Neuronal stem cell (in vitro differentiated cells): ENCODE results near the gene FSHR.

Experiments used
- DNase-seq: peaks from one replicate; pipeline ENCODE4 v3.0.0-alpha.2; 2013; ENCODE audit warnings: low spot score
- H2AFZ ChIP-seq: one replicate; pipeline ENCODE4 v1.6.1; 2013; ENCODE audit warnings: mild to moderate bottlenecking, low read length, inconsistent platforms
- H2AK5ac ChIP-seq: 2 replicates; pipeline ENCODE4 v1.6.1; 2013; ENCODE audit warnings: low read depth, mild to moderate bottlenecking, inconsistent platforms, low read length, moderate library complexity, mixed read lengths
- H2BK120ac ChIP-seq: 2 replicates; pipeline ENCODE4 v1.6.1; 2013; ENCODE audit warnings: low read depth, mild to moderate bottlenecking, inconsistent platforms, low read length, moderate library complexity, mixed read lengths
- H2BK12ac ChIP-seq: one replicate; pipeline ENCODE4 v1.6.1; 2013; ENCODE audit warnings: low read length, inconsistent platforms
- H2BK15ac ChIP-seq: 2 replicates; pipeline ENCODE4 v1.6.1; 2013; ENCODE audit warnings: mild to moderate bottlenecking, low read length, inconsistent platforms, mixed read lengths
- H2BK5ac ChIP-seq: one replicate; pipeline ENCODE4 v1.6.1; 2013; ENCODE audit warnings: inconsistent platforms, mild to moderate bottlenecking, low read length, moderate library complexity
- H3K14ac ChIP-seq: one replicate; pipeline ENCODE4 v1.6.1; 2013; ENCODE audit warnings: low read length, inconsistent platforms
- H3K18ac ChIP-seq: 2 replicates; pipeline ENCODE4 v1.6.1; 2013; ENCODE audit warnings: low read length, inconsistent platforms
- H3K23ac ChIP-seq: 2 replicates; pipeline ENCODE4 v1.6.1; 2013; ENCODE audit warnings: low read depth, mild to moderate bottlenecking, mixed read lengths, low read length, inconsistent platforms; ENCODE audit not compliant: poor library complexity
- H3K27ac ChIP-seq: replicated peaks from 3 replicates; pipeline ENCODE4 v1.5.1; 2013; ENCODE audit warnings: low read length, inconsistent platforms
- H3K27me3 ChIP-seq, 3 experiments: 2 replicates each; pipeline ENCODE4 v1.6.1; 2013; ENCODE audit warnings: low read length in 3 of 3, mild to moderate bottlenecking in 2 of 3, inconsistent platforms in 1 of 3, low read depth in 1 of 3, mixed read lengths in 1 of 3, moderate library complexity in 1 of 3; ENCODE audit not compliant: control insufficient read depth in 3 of 3, insufficient read depth in 3 of 3
- H3K36me3 ChIP-seq, 2 donors: replicated peaks in 1 of 2; 2 replicates each; pipeline ENCODE4 v1.6.1; 2013; ENCODE audit warnings: low read length in 2 of 2; ENCODE audit not compliant: control insufficient read depth in 2 of 2, insufficient read depth in 2 of 2
- H3K4ac ChIP-seq: 2 replicates; pipeline ENCODE4 v1.6.1; 2013; ENCODE audit warnings: inconsistent platforms, mild to moderate bottlenecking, low read length, moderate library complexity
- H3K4me1 ChIP-seq, 2 donors: 1 replicate in 1 of 2; 2 replicates in 1 of 2; pipeline ENCODE4 v1.6.1; 2013; ENCODE audit warnings: low read length in 2 of 2, low read depth in 1 of 2; ENCODE audit not compliant: control insufficient read depth in 2 of 2, insufficient read depth in 1 of 2
- H3K4me2 ChIP-seq: one replicate; pipeline ENCODE4 v1.6.1; 2013; ENCODE audit warnings: mild to moderate bottlenecking, low read length, inconsistent platforms; ENCODE audit not compliant: insufficient read depth, poor library complexity, severe bottlenecking
- H3K4me3 ChIP-seq, 2 donors: 2 replicates each; pipeline ENCODE4 v1.5.1; 2013; ENCODE audit warnings: low read length in 2 of 2, mild to moderate bottlenecking in 2 of 2, inconsistent platforms in 1 of 2, moderate library complexity in 1 of 2
- H3K79me1 ChIP-seq: one replicate; pipeline ENCODE4 v1.6.1; 2013; ENCODE audit warnings: low read depth, mild to moderate bottlenecking, inconsistent platforms, low read length, moderate library complexity
- H3K9ac ChIP-seq: one replicate; pipeline ENCODE4 v1.6.1; 2013; ENCODE audit warnings: mild to moderate bottlenecking, low read depth, low read length, inconsistent platforms; ENCODE audit not compliant: poor library complexity
- H3K9me3 ChIP-seq, 2 donors: replicated peaks in 1 of 2; 2 replicates each; pipeline versions ENCODE3 to v1.6.1; 2013; ENCODE audit warnings: low read length in 2 of 2, mild to moderate bottlenecking in 2 of 2, inconsistent platforms in 1 of 2, low read depth in 1 of 2, mixed read lengths in 1 of 2, moderate library complexity in 1 of 2; ENCODE audit not compliant: control insufficient read depth in 2 of 2, insufficient read depth in 1 of 2
- H4K8ac ChIP-seq: one replicate; pipeline ENCODE4 v1.6.1; 2013; ENCODE audit warnings: low read depth, mild to moderate bottlenecking, inconsistent platforms, low read length, moderate library complexity
- H4K91ac ChIP-seq: one replicate; pipeline ENCODE4 v1.6.1; 2013; ENCODE audit warnings: low read length, low read depth, mild to moderate bottlenecking, inconsistent platforms; ENCODE audit not compliant: poor library complexity
- WGBS, 2 donors: extraction: QIAGEN DNeasy Blood & Tissue Kit; methylation state at CpG; one replicate each; pipeline ENCODE4 v1.1.7; 2013; ENCODE audit warnings: missing lambda C conversion rate in 2 of 2, mixed read lengths in 1 of 2; ENCODE audit not compliant: insufficient read length in 2 of 2, insufficient replicate concordance in 1 of 2; ENCODE audit errors: extremely low coverage in 2 of 2; 5-methylcytosine and 5-hydroxymethylcytosine counted together

The FSHR gene

GRCh38 chr2:48940606-48941005, 213.7 kb downstream of the FSHR start:
- no peak overlapping the region for H4K91ac ChIP-seq
- H2BK5ac ChIP-seq: no peak overlapping the region
- no peak overlapping the region for H3K14ac ChIP-seq
- H4K8ac ChIP-seq: no peak overlapping the region
- no peaks in the 10 kb centered on the region for H3K79me1 ChIP-seq
- H3K4ac ChIP-seq: no peak overlapping the region
- H2BK120ac ChIP-seq: no peak overlapping the region
- H3K4me1 ChIP-seq: peaks cover 0 to 9% of the 10 kb centered on the region in 2 donors
- no peaks in the 10 kb centered on the region for H3K27me3 ChIP-seq
- no peak overlapping the region for H3K27ac ChIP-seq
- H2AK5ac ChIP-seq: no peak overlapping the region
- H3K23ac ChIP-seq: no peak overlapping the region
- no peaks in the 10 kb centered on the region for H3K9me3 ChIP-seq
- H3K9ac ChIP-seq: no peak overlapping the region
- no peak overlapping the region for H3K4me2 ChIP-seq
- DNase-seq: no peak
- H3K36me3 ChIP-seq: no peaks in the 10 kb centered on the region
- H2AFZ ChIP-seq: no peak overlapping the region
- no peak overlapping the region for H3K18ac ChIP-seq
- no CpG with 5 or more reads among the region's 3 CpGs for WGBS, 2 donors
- no peak overlapping the region for H3K4me3 ChIP-seq
- no peak overlapping the region for H2BK15ac ChIP-seq
- H2BK12ac ChIP-seq: no peak overlapping the region

DNA sequence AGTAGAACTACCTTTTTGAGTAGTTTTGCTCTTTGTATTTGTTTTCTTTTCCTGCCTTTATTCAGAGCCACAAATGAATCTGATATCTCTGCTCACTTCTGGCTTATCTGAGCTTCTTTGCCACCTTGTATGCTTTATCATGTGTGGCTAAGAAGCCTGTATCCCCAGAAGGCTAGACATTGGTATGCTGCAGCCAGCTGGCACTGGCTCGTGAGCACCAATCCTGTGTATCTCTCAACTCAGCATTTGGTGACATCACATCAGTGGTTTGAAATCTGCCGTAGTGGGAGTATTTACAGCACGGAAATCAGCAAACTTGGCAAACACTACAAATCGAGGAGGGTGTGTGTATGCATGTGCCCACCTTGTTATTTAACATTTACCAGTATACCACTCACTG, 215.1 kb downstream of the FSHR start:
- Histone ChIP-seq H3K27me3 (no peaks in the 10 kb centered on the region), H2BK12ac (no peak overlapping the region), H2BK120ac (no peak overlapping the region), H4K91ac (no peak overlapping the region), H4K8ac (no peak overlapping the region), H2AK5ac (no peak overlapping the region), H3K4me2 (no peak overlapping the region), H3K9ac (no peak overlapping the region), H3K79me1 (no peaks in the 10 kb centered on the region), H3K4me1 (peaks cover 0 to 9% of the 10 kb centered on the region in 2 donors), H3K4ac (no peak overlapping the region), H3K36me3 (no peaks in the 10 kb centered on the region), H3K27ac (no peak overlapping the region), H2BK5ac (no peak overlapping the region), H2AFZ (no peak overlapping the region), H3K14ac (no peak overlapping the region), H3K23ac (no peak overlapping the region), H3K4me3 (no peak overlapping the region), H2BK15ac (no peak overlapping the region), H3K18ac (no peak overlapping the region), H3K9me3 (no peaks in the 10 kb centered on the region)
- no CpG with 5 or more reads among the region's 4 CpGs for WGBS, 2 donors
- no peak for DNase-seq

- no peak overlapping the region for H3K4me2 ChIP-seq
- no peak overlapping the region for H2BK5ac ChIP-seq
- H2AFZ ChIP-seq: no peak overlapping the region
- H3K23ac ChIP-seq: no peak overlapping the region
- H3K18ac ChIP-seq: no peak overlapping the region
- no peak overlapping the region for H3K4me3 ChIP-seq
- no peak overlapping the region for H2BK12ac ChIP-seq
- 100% methylated on average over 2 of the region's 4 CpGs; no CpG with 5 or more reads in 1 of the 2 donors for WGBS, 2 donors
- peaks cover 0 to 9% of the 10 kb centered on the region in 2 donors for H3K4me1 ChIP-seq
- H4K91ac ChIP-seq: no peak overlapping the region
- no peak for DNase-seq
- no peak overlapping the region for H3K9ac ChIP-seq
- no peaks in the 10 kb centered on the region for H3K9me3 ChIP-seq
- H3K36me3 ChIP-seq: no peaks in the 10 kb centered on the region
- no peak overlapping the region for H2BK15ac ChIP-seq
- no peak overlapping the region for H3K14ac ChIP-seq
- no peak overlapping the region for H2BK120ac ChIP-seq
- no peaks in the 10 kb centered on the region for H3K79me1 ChIP-seq
- no peaks in the 10 kb centered on the region for H3K27me3 ChIP-seq
- H3K27ac ChIP-seq: no peak overlapping the region
- no peak overlapping the region for H3K4ac ChIP-seq
- no peak overlapping the region for H4K8ac ChIP-seq
- H2AK5ac ChIP-seq: no peak overlapping the region
Measured at GRCh38 chr2:48938231-48938630, 216.1 kb downstream of the FSHR start.

DNA sequence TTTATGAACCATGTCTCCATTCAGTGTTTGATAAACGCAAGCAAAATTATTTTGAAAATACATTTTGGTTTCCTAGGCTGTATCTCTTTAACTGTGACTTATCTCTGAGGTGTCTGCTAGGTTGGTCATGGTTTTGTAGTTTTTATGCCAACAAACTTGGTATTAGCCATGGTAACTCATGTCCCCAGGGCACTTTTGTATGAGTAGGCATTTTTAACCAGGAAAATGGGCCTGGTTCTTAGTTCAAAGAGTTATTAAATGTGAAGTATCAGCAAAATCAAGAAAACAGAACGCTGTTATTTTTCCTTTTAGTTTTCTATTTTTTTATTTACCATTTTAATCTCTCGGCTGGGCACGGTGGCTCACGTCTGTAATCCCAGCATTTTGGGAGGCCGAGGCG, 219.5 kb downstream of the FSHR start:
- H2AFZ ChIP-seq: no peak overlapping the region
- no peak overlapping the region for H3K27ac ChIP-seq
- H4K8ac ChIP-seq: no peak overlapping the region
- no peak overlapping the region for H2BK5ac ChIP-seq
- WGBS, 2 donors: no CpG with 5 or more reads among the region's 7 CpGs
- no peak overlapping the region for H4K91ac ChIP-seq
- no peak overlapping the region for H3K4me2 ChIP-seq
- H3K4me1 ChIP-seq: peaks cover 0 to 7% of the 10 kb centered on the region in 2 donors
- H3K9ac ChIP-seq: no peak overlapping the region
- H2BK12ac ChIP-seq: no peak overlapping the region
- H3K14ac ChIP-seq: no peak overlapping the region
- no peak overlapping the region for H3K4ac ChIP-seq
- H2BK120ac ChIP-seq: no peak overlapping the region
- no peak overlapping the region for H2AK5ac ChIP-seq
- no peaks in the 10 kb centered on the region for H3K36me3 ChIP-seq
- no peak overlapping the region for H3K18ac ChIP-seq
- no peak for DNase-seq
- H2BK15ac ChIP-seq: no peak overlapping the region
- H3K23ac ChIP-seq: no peak overlapping the region
- no peak overlapping the region for H3K4me3 ChIP-seq
- H3K9me3 ChIP-seq: no peaks in the 10 kb centered on the region
- H3K27me3 ChIP-seq: no peaks in the 10 kb centered on the region
- no peaks in the 10 kb centered on the region for H3K79me1 ChIP-seq
